Measurements from ENCODE around the gene STX17. TPM values are rescaled to one million over a fixed set of nuclear protein-coding genes. Genes with fewer than 3 reads are reported as not detected.

Gene STX17
- total RNA-seq, 2 donors from 2014 or later, result 16.1 to 18.8 TPM

- Histone ChIP-seq H3K9me3 (peaks cover 0 to 7% of the 10 kb centered on the region in 2 donors), H3K4me3 (no peak overlapping the region), H3K27ac (no peak overlapping the region), H3K27me3 (no peaks in the 10 kb centered on the region), H3K4me1 (no peaks in the 10 kb centered on the region), H3K36me3 (peaks cover 14% of the 10 kb centered on the region)
- no peak for TF ChIP-seq CTCF (IDR thresholded peaks at IDR 0.05)
- DNase-seq (ENCODE audit: low spot score), result no peak
Observed at GRCh38 chr9:99998266-99998665, 91.8 kb downstream of the STX17 start.

GRCh38 chr9:99998866-99999265, 92.4 kb downstream of the STX17 start:
- no peaks in the 10 kb centered on the region for H3K4me1 ChIP-seq
- H3K27ac ChIP-seq, result no peak overlapping the region
- no peaks in the 10 kb centered on the region for H3K27me3 ChIP-seq
- no peak for TF ChIP-seq CTCF (IDR thresholded peaks at IDR 0.05)
- peaks cover 0 to 10% of the 10 kb centered on the region in 2 donors for H3K9me3 ChIP-seq
- peaks cover 20% of the 10 kb centered on the region for H3K36me3 ChIP-seq
- no peak for DNase-seq (ENCODE audit: low spot score)
- H3K4me3 ChIP-seq, result no peak overlapping the region

GRCh38 chr9:99999797-100000196, 93.3 kb downstream of the STX17 start:
- H3K27me3 ChIP-seq, result no peaks in the 10 kb centered on the region
- TF ChIP-seq CTCF (IDR thresholded peaks at IDR 0.05), result no peak
- H3K36me3 ChIP-seq, result peaks cover 29% of the 10 kb centered on the region

GRCh38 chr9:100011062-100011681, 104.7 kb downstream of the STX17 start:
- Histone ChIP-seq H3K27ac (no peak overlapping the region), H3K4me1 (no peaks in the 10 kb centered on the region), H3K4me3 (no peak overlapping the region), H3K27me3 (no peaks in the 10 kb centered on the region), H3K36me3 (peaks cover 5% of the 10 kb centered on the region), H3K9me3 (peaks cover 0 to 4% of the 10 kb centered on the region in 2 donors)
- no peak for DNase-seq (ENCODE audit: low spot score)
- TF ChIP-seq CTCF (IDR thresholded peaks at IDR 0.05), result peak in 1 of 2 donors; percentile 56

More at GRCh38 chr9:99999797-100000196, 93.3 kb downstream of the STX17 start:
- Histone ChIP-seq H3K4me3 (no peak overlapping the region), H3K9me3 (peaks cover 0 to 10% of the 10 kb centered on the region in 2 donors), H3K27ac (no peak overlapping the region), H3K4me1 (no peaks in the 10 kb centered on the region)
- no peak for DNase-seq (ENCODE audit: low spot score)

GRCh38 chr9:100012279-100012678, 105.8 kb downstream of the STX17 start:
- H3K36me3 ChIP-seq, result peaks cover 14% of the 10 kb centered on the region
- no peak for DNase-seq (ENCODE audit: low spot score)
- H3K27ac ChIP-seq, result no peak overlapping the region
- TF ChIP-seq CTCF (IDR thresholded peaks at IDR 0.05), result no peak
- H3K9me3 ChIP-seq, result peaks cover 0 to 4% of the 10 kb centered on the region in 2 donors
- no peaks in the 10 kb centered on the region for H3K27me3 ChIP-seq
- H3K4me1 ChIP-seq, result no peaks in the 10 kb centered on the region
- H3K4me3 ChIP-seq, result no peak overlapping the region

- no peak for DNase-seq (ENCODE audit: low spot score)
- peaks cover 19% of the 10 kb centered on the region for H3K36me3 ChIP-seq
- H3K27me3 ChIP-seq, result no peaks in the 10 kb centered on the region
- H3K4me3 ChIP-seq, result no peak overlapping the region
- peaks cover 0 to 4% of the 10 kb centered on the region in 2 donors for H3K9me3 ChIP-seq
- no peak overlapping the region for H3K27ac ChIP-seq
- no peak for TF ChIP-seq CTCF (IDR thresholded peaks at IDR 0.05)
- H3K4me1 ChIP-seq, result no peaks in the 10 kb centered on the region
Observed at GRCh38 chr9:100013573-100013972, 107.1 kb downstream of the STX17 start.
